HG02970 (cell line): ENCODE measurements around the gene F13A1.

ENCODE experiments used
- ATAC-seq: cut with Tn5 transposase; IDR thresholded peaks from one replicate; pipeline ENCODE4 v1.9.1; 2021; ENCODE audit warnings: mild to moderate bottlenecking, moderate library complexity, moderate number of reproducible peaks; ENCODE audit not compliant: unreplicated experiment, low FRiP score

F13A1 gene

GRCh38 chr6:6123803-6124202 lies 196.7 kb downstream of the F13A1 start:
- ATAC-seq: no peak

- no peak for ATAC-seq
Observed at GRCh38 chr6:6121943-6122342, 198.5 kb downstream of the F13A1 start.

- no peak for ATAC-seq
Observed at GRCh38 chr6:6105472-6106036, 214.9 kb downstream of the F13A1 start.
